WTC11 (cell line): Measurements from ENCODE around the gene TRAFD1. TPM values are rescaled to one million over a fixed set of nuclear protein-coding genes. Genes with fewer than 3 reads are reported as not detected.

ENCODE experiments used
- ATAC-seq: fragments of 200-7000 bp; cut with Tn5 transposase; 2 replicates; pipeline ENCODE4 v1.10.0; 2021; ENCODE audit warnings: mild to moderate bottlenecking, moderate library complexity
- CTCF ChIA-PET: fragments of 300-600 bp; sonication (Branson Sonifier 250); formaldehyde crosslinking; loops from one replicate; lab custom pipeline; 2021; ENCODE audit warnings: antibody characterized with exemption; lab: Charles Lee
- POLR2A ChIA-PET: fragments of 350-600 bp; sonication (Branson Sonifier 250); formaldehyde crosslinking; loops from one replicate; lab custom pipeline; 2021; ENCODE audit warnings: antibody characterized with exemption; lab: Charles Lee
- DNase-seq: peaks from one replicate; pipeline ENCODE4 v3.0.0; 2021; ENCODE audit warnings: low spot score
- H3K27ac Mint-ChIP-seq: 2 replicates; pipeline ENCODE4 v1.8.0; 2021; ENCODE audit warnings: mixed read lengths
- H3K27me3 Mint-ChIP-seq: 2 replicates; pipeline ENCODE4 v1.8.0; 2021; ENCODE audit warnings: low read depth, mild to moderate bottlenecking, moderate library complexity, mixed read lengths
- H3K36me3 Mint-ChIP-seq: 2 replicates; pipeline ENCODE4 v1.8.0; 2021; ENCODE audit warnings: mixed read lengths
- H3K4me1 Mint-ChIP-seq: 2 replicates; pipeline ENCODE4 v1.8.0; 2022; ENCODE audit warnings: mixed read lengths
- H3K4me3 Mint-ChIP-seq: 2 replicates; pipeline ENCODE4 v1.8.0; 2021; ENCODE audit warnings: mild to moderate bottlenecking, moderate library complexity, mixed read lengths
- H3K9me3 Mint-ChIP-seq: 2 replicates; pipeline ENCODE4 v1.8.0; 2021; ENCODE audit warnings: mixed read lengths
- AFF4 ChIP-seq: sonication (generic); formaldehyde crosslinking; IDR thresholded peaks from 2 replicates; pipeline ENCODE4 v1.8.1; 2023; ENCODE audit warnings: mild to moderate bottlenecking, missing genetic modification reagents, borderline replicate concordance
- IRF1 ChIP-seq: sonication (generic); formaldehyde crosslinking; IDR thresholded peaks from 2 replicates; pipeline ENCODE4 v1.8.0; 2023; ENCODE audit warnings: missing genetic modification reagents
- JAZF1 ChIP-seq: fragments of 250-450 bp; sonication (Bioruptor Pico); IDR thresholded peaks from 2 replicates; pipeline ENCODE4 v1.9.0; 2021; ENCODE audit warnings: moderate library complexity, mild to moderate bottlenecking, inconsistent platforms
- JUN ChIP-seq: sonication (generic); formaldehyde crosslinking; IDR thresholded peaks from 2 replicates; pipeline ENCODE4 v1.8.0; 2023; ENCODE audit warnings: mild to moderate bottlenecking, missing genetic modification reagents
- KAT7 ChIP-seq: sonication (generic); formaldehyde crosslinking; IDR thresholded peaks from 2 replicates; pipeline ENCODE4 v1.8.1; 2023; ENCODE audit warnings: missing genetic modification reagents, mild to moderate bottlenecking, borderline replicate concordance
- NFE2L1 ChIP-seq: sonication (generic); formaldehyde crosslinking; IDR thresholded peaks from 2 replicates; pipeline ENCODE4 v1.8.1; 2023; ENCODE audit warnings: missing genetic modification reagents
- PRDM15 ChIP-seq: sonication (generic); formaldehyde crosslinking; IDR thresholded peaks from 2 replicates; pipeline ENCODE4 v1.8.0; 2022; ENCODE audit warnings: missing genetic modification reagents
- STAT6 ChIP-seq: sonication (generic); formaldehyde crosslinking; conservative IDR thresholded peaks from 2 replicates; pipeline ENCODE4 v1.8.1; 2023; ENCODE audit warnings: mild to moderate bottlenecking, low read depth, missing genetic modification reagents, moderate library complexity
- TP53 ChIP-seq: sonication (generic); formaldehyde crosslinking; IDR thresholded peaks from 2 replicates; pipeline ENCODE4 v1.8.1; 2023; ENCODE audit warnings: mild to moderate bottlenecking, missing genetic modification reagents
- ZBTB43 ChIP-seq: sonication (generic); formaldehyde crosslinking; IDR thresholded peaks from 2 replicates; pipeline ENCODE4 v1.8.1; 2023; ENCODE audit warnings: mild to moderate bottlenecking, missing genetic modification reagents
- ZNF281 ChIP-seq: sonication (generic); formaldehyde crosslinking; IDR thresholded peaks from 2 replicates; pipeline ENCODE4 v1.8.0; 2023; ENCODE audit warnings: mild to moderate bottlenecking, missing genetic modification reagents
- total RNA-seq: library from RNA; stranded (reverse); gene quantifications from 3 replicates; pipeline ENCODE4 v1.2.3, GENCODE V29; 2021

Gene TRAFD1
- total RNA-seq, 1 experiment from 2014 or later = 25.1 TPM

- no peaks in the 10 kb centered on the region for H3K27me3 Mint-ChIP-seq
- H3K4me1 Mint-ChIP-seq = 0 out of 2 replicates have a peak, but pooled peaks cover 3% of the 10 kb centered on the region
- POLR2A ChIA-PET = no interaction called here
- ATAC-seq (no peak), DNase-seq (no peak)
- no peak overlapping the region for H3K4me3 Mint-ChIP-seq
- no peak overlapping the region for H3K27ac Mint-ChIP-seq
- CTCF ChIA-PET = interaction anchor here (0.6 to 1.8 kb wide), 4 partner anchors 32 to 222 kb away, joined by 3 to 4 read pairs (median 3); no protein-coding TSS in a partner anchor
- H3K36me3 Mint-ChIP-seq = peaks cover 10% of the 10 kb centered on the region
- TF ChIP-seq TP53 (CRISPR knock-in tag) (no peak), AFF4 (CRISPR knock-in tag) (no peak), ZNF281 (CRISPR knock-in tag) (no peak), JUN (CRISPR knock-in tag) (no peak), NFE2L1 (CRISPR knock-in tag) (no peak), IRF1 (CRISPR knock-in tag) (no peak)
- no peaks in the 10 kb centered on the region for H3K9me3 Mint-ChIP-seq
Observed at GRCh38 chr12:112165624-112166023, 40.3 kb downstream of the TRAFD1 start.

GRCh38 chr12:112166051-112167015, 41.0 kb downstream of the TRAFD1 start:
- POLR2A ChIA-PET = no interaction called here
- no peaks in the 10 kb centered on the region for H3K9me3 Mint-ChIP-seq
- no peak overlapping the region for H3K27ac Mint-ChIP-seq
- peaks cover 7% of the 10 kb centered on the region for H3K36me3 Mint-ChIP-seq
- CTCF ChIA-PET = interaction anchor here (0.6 to 1.8 kb wide), 3 partner anchors 32 to 221 kb away, joined by 3 to 4 read pairs (median 3); no protein-coding TSS in a partner anchor
- H3K4me3 Mint-ChIP-seq = no peak overlapping the region
- no peak for DNase-seq
- H3K4me1 Mint-ChIP-seq = 0 out of 2 replicates have a peak, but pooled peaks cover 3% of the 10 kb centered on the region
- no peak for ATAC-seq
- H3K27me3 Mint-ChIP-seq = no peaks in the 10 kb centered on the region
- TF ChIP-seq JAZF1 (no peak), KAT7 (no peak), AFF4 (CRISPR knock-in tag) (no peak), STAT6 (CRISPR knock-in tag) (no peak), ZBTB43 (CRISPR knock-in tag) (no peak), PRDM15 (CRISPR knock-in tag) (no peak)
